GM12878 (cell line): Measurements from ENCODE around the gene ATG4A. TPM values are rescaled to one million over a fixed set of nuclear protein-coding genes. Genes with fewer than 3 reads are reported as not detected.
A peak's percentile ranks its signal among the peaks of the same experiment; 100 is the strongest.

Experiments
- ATAC-seq: fragments of 200-7000 bp; cut with Tn5 transposase; 3 replicates; pipeline ENCODE4 v1.9.1; 2020; ENCODE audit warnings: mild to moderate bottlenecking, moderate library complexity
- BruUV-seq: library from RNA; stranded (reverse); fragments of 400-500 nt; replicated peaks from 2 replicates; lab custom pipeline; 2021; lab: Mats Ljungman, UMichigan
- CTCF ChIA-PET: fragments of 300-600 bp; sonication (Branson Sonifier 250); formaldehyde crosslinking; extraction: SDS; loops from one replicate; lab custom pipeline; 2021; ENCODE audit warnings: inconsistent platforms; lab: Yijun Ruan, JAX
- POLR2A ChIA-PET: fragments of 350-600 bp; formaldehyde crosslinking; extraction: SDS; loops from one replicate; lab custom pipeline; 2021; ENCODE audit warnings: inconsistent platforms; lab: Charles Lee
- RAD21 ChIA-PET: fragments of 300-600 bp; sonication (Branson Sonifier 250); formaldehyde crosslinking; loops from one replicate; lab custom pipeline; 2023; ENCODE audit warnings: antibody characterized with exemption; ENCODE audit not compliant: unreplicated experiment; lab: Charles Lee
- SMC1A ChIA-PET: fragments of 300-600 bp; sonication (Branson Sonifier 250); formaldehyde crosslinking; loops from one replicate; lab custom pipeline; 2023; ENCODE audit not compliant: unreplicated experiment, uncharacterized antibody; lab: Charles Lee
- DNase-seq: peaks from one replicate; pipeline ENCODE4 v3.0.0-alpha.2; 2011; ENCODE audit warnings: low read depth, low spot score
- FAIRE-seq: peaks from 3 replicates; lab custom pipeline; 2011; peaks lifted over from hg19 to GRCh38; lab: Jason Lieb, UNC
- H2AFZ ChIP-seq: 2 replicates; pipeline ENCODE4 v1.6.0; 2011; ENCODE audit warnings: low read depth, low read length, control low read depth; ENCODE audit not compliant: control insufficient read depth
- H3K27ac ChIP-seq: 2 replicates; pipeline ENCODE4 v1.5.1; 2011; ENCODE audit warnings: control low read depth; ENCODE audit not compliant: control insufficient read depth, insufficient read depth
- H3K27me3 ChIP-seq, 2 experiments: replicated peaks in 1 of 2; 2 replicates each; pipeline versions ENCODE4 v1.6.0 to v1.6.1; 2011; ENCODE audit warnings: low read length in 1 of 2; ENCODE audit not compliant: control insufficient read depth in 2 of 2, insufficient read depth in 2 of 2
- H3K36me3 ChIP-seq, 2 experiments: 2 replicates each; pipeline ENCODE4 v1.5.1; 2011; ENCODE audit warnings: low read length in 1 of 2; ENCODE audit not compliant: control insufficient read depth in 2 of 2, insufficient read depth in 2 of 2
- H3K4me1 ChIP-seq: 2 replicates; pipeline ENCODE4 v1.6.1; 2011; ENCODE audit warnings: mild to moderate bottlenecking, low read length, moderate library complexity, mixed read lengths; ENCODE audit not compliant: control insufficient read depth, insufficient read depth
- H3K4me2 ChIP-seq: 2 replicates; pipeline ENCODE4 v1.6.0; 2011; ENCODE audit warnings: control low read depth; ENCODE audit not compliant: control insufficient read depth, insufficient read depth
- H3K4me3 ChIP-seq: fragments of 200-600 bp; sonication (generic); 2 replicates; pipeline ENCODE4 v1.5.1; 2016
- H3K79me2 ChIP-seq: 2 replicates; pipeline ENCODE4 v1.6.0; 2011; ENCODE audit warnings: low read length; ENCODE audit not compliant: control insufficient read depth, insufficient read depth
- H3K9ac ChIP-seq: 2 replicates; pipeline ENCODE4 v1.8.0; 2011; ENCODE audit warnings: low read length, control low read depth, mixed read lengths; ENCODE audit not compliant: control insufficient read depth, insufficient read depth
- H3K9me3 ChIP-seq: replicated peaks from 3 replicates; pipeline ENCODE4 v1.5.1; 2011; ENCODE audit warnings: mild to moderate bottlenecking, low read length; ENCODE audit not compliant: control insufficient read depth, insufficient read depth
- H4K20me1 ChIP-seq: 2 replicates; pipeline ENCODE4 v1.6.0; 2011; ENCODE audit not compliant: control insufficient read depth, insufficient read depth
- BCL11A ChIP-seq: IDR thresholded peaks from 2 replicates; pipeline ENCODE4 v1.6.1; 2011; ENCODE audit warnings: low read depth, low read length
- CHD4 ChIP-seq: fragments of 200-600 bp; sonication (generic); IDR thresholded peaks from 2 replicates; pipeline ENCODE4 v1.6.1; 2016; ENCODE audit warnings: mild to moderate bottlenecking
- GABPA ChIP-seq: IDR thresholded peaks from 2 replicates; pipeline ENCODE4 v1.6.1; 2014; ENCODE audit warnings: antibody characterized with exemption, low read depth, mild to moderate bottlenecking, inconsistent platforms
- HCFC1 ChIP-seq: fragments of 150-350 bp; IDR thresholded peaks from 2 replicates; pipeline ENCODE4 v1.6.1; 2014; ENCODE audit warnings: low read length
- IKZF2 ChIP-seq, 2 experiments: fragments of 450-650 bp; IDR thresholded peaks; 2 replicates each; pipeline ENCODE4 v1.6.1; 2017; ENCODE audit warnings: mild to moderate bottlenecking in 2 of 2, moderate library complexity in 2 of 2
- JUNB ChIP-seq: IDR thresholded peaks from 2 replicates; pipeline ENCODE4 v1.6.1; 2016; ENCODE audit warnings: antibody characterized with exemption, mild to moderate bottlenecking
- NFIC ChIP-seq: IDR thresholded peaks from 2 replicates; pipeline ENCODE4 v1.6.1; 2012; ENCODE audit warnings: low read depth, mild to moderate bottlenecking, inconsistent platforms, low read length, moderate library complexity
- RUNX3 ChIP-seq: IDR thresholded peaks from 2 replicates; pipeline ENCODE4 v1.6.1; 2012; ENCODE audit warnings: low read length, inconsistent platforms
- STAT1 ChIP-seq: fragments of 450-650 bp; conservative IDR thresholded peaks from 2 replicates; pipeline ENCODE4 v1.6.1; 2014; ENCODE audit warnings: antibody characterized with exemption, mild to moderate bottlenecking
- TAF1 ChIP-seq: IDR thresholded peaks from 2 replicates; pipeline ENCODE4 v1.6.1; 2011; ENCODE audit warnings: mild to moderate bottlenecking, low read depth, low read length, borderline replicate concordance
- ZBED1 ChIP-seq: IDR thresholded peaks from 2 replicates; pipeline ENCODE4 v1.6.1; 2016; ENCODE audit warnings: borderline replicate concordance
- ZNF207 ChIP-seq: fragments of 450-650 bp; IDR thresholded peaks from 2 replicates; pipeline ENCODE4 v1.6.1; 2014; ENCODE audit warnings: antibody characterized with exemption, mild to moderate bottlenecking, borderline replicate concordance
- WGBS: methylation state at CpG from one replicate; pipeline ENCODE4 v1.1.6; 2016; ENCODE audit warnings: low lambda C conversion rate; ENCODE audit not compliant: insufficient replicate concordance, insufficient coverage; ENCODE audit errors: missing lambda C conversion rate; 5-methylcytosine and 5-hydroxymethylcytosine counted together
- in situ Hi-C: fragments of 300-500 bp; cut with MboI; formaldehyde crosslinking; loops from 9 replicates; pipeline ENCODE4 v1.14.3; 2018; ENCODE audit warnings: mixed read lengths
- intact Hi-C: fragments of 100-400 bp; cut with micrococcal nuclease; formaldehyde crosslinking; loops from one replicate; pipeline ENCODE4 v1.14.2; 2022; ENCODE audit not compliant: unreplicated experiment
- polyA plus RNA-seq, 11 experiments: library from polyadenylated mRNA; depleted of rRNA in 4 of 11; unstranded in 6 of 11; stranded (reverse) in 5 of 11; fragments of >200 nt; fragmentation: Nextera tagmentation in 4 of 11; fragmentation: Illumina TruSeq in 1 of 11; extraction: Ambion mirVana in 4 of 11; extraction: Trizol in 1 of 11; gene quantifications; 1 replicate in 1 of 11; 2 replicates in 10 of 11; pipeline versions ENCODE4 v1.2.1 to v1.2.3, GENCODE V29; 2011 to 2016; ENCODE audit warnings: inconsistent platforms in 2 of 11, missing spikeins in 2 of 11, low read depth in 1 of 11
- total RNA-seq, 4 experiments: library from RNA; depleted of rRNA in 3 of 4; stranded (reverse); fragments of >200 nt in 3 of 4; fragmentation: Illumina TruSeq in 1 of 4; extraction: Trizol in 1 of 4; gene quantifications; 2 replicates each; pipeline versions ENCODE4 v1.2.1 to v1.2.3, GENCODE V29; 2013 to 2021
- TF ChIP-seq, protein P1 (sequence below): IDR thresholded peaks from 2 replicates; pipeline ENCODE4 v1.6.1; 2011; ENCODE audit warnings: low read depth, mild to moderate bottlenecking, low read length, moderate library complexity, borderline replicate concordance; ENCODE audit errors: extremely low read depth
- TF ChIP-seq, protein P2 (sequence below): fragments of 450-650 bp; IDR thresholded peaks from 2 replicates; pipeline ENCODE4 v1.6.1; 2017; ENCODE audit warnings: antibody characterized with exemption, mild to moderate bottlenecking, moderate library complexity
- TF ChIP-seq, protein P3 (sequence below), 3 experiments: IDR thresholded peaks in 2 of 3; conservative IDR thresholded peaks in 1 of 3; 2 replicates each; pipeline ENCODE4 v1.5.1; 2011; ENCODE audit warnings: low read depth in 3 of 3, low read length in 3 of 3, mild to moderate bottlenecking in 3 of 3, control low read depth in 2 of 3, moderate library complexity in 2 of 3, inconsistent platforms in 1 of 3, mixed read lengths in 1 of 3; ENCODE audit not compliant: control insufficient read depth in 2 of 3, insufficient read depth in 1 of 3; ENCODE audit errors: extremely low read depth in 1 of 3

Gene ATG4A
- total and polyA plus RNA-seq, 10 of the 15 experiments (the other 5 are each of a cell fraction or from before 2014, with no cell fraction given) = 9.1 to 22.0 (median 15.5) TPM

DNA sequence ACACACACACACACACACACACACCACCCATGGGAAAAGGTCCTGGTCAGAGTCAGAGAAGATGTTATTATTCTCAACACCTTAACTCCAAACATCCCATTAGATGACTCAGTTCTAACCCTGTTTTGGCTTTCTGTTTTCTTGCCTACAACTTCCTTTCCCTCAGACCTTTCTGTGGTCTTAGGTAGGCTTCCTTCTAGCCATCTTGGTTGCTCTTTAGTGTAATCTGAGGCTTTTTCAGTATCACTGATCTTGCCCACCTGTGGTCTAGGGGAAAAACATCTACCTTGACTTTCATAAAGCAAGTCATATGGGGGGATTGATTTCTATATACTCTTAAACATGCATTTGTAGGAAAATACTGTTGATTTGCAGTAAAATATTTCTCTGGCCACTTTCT is 56.9 kb downstream of the ATG4A start:
- POLR2A ChIA-PET = no interaction called here
- no peaks in the 10 kb centered on the region for H3K9me3 ChIP-seq
- H3K27ac ChIP-seq = no peak overlapping the region
- H2AFZ ChIP-seq = no peak overlapping the region
- no peak overlapping the region for H3K9ac ChIP-seq
- no peaks in the 10 kb centered on the region for H3K79me2 ChIP-seq
- CTCF ChIA-PET = no interaction called here
- no peak for TF ChIP-seq CHD4
- TF ChIP-seq JUNB = peak; percentile 26; the same call in 1 of the 2 replicates
- peak; percentile 67 for TF ChIP-seq RUNX3
- no peak for TF ChIP-seq STAT1
- TF ChIP-seq IKZF2 (IDR thresholded peaks at IDR 0.05) = peak in 1 of 2 experiments; percentile 31; a peak in 1 of 4 replicates
- TF ChIP-seq NFIC = peak; percentile 41; the same call in 1 of the 2 replicates
- H4K20me1 ChIP-seq = no peaks in the 10 kb centered on the region; the same call in 1 of the 2 replicates
- ATAC-seq (peak; percentile 45; the same call in 2 of the 3 replicates), FAIRE-seq (no peak), DNase-seq (peak; percentile 4)
- in situ Hi-C loops (no loop called here), intact Hi-C loops (no loop called here)
- SMC1A ChIA-PET = interaction anchor here (0.6 kb wide), 1 partner anchor 84 kb away, joined by 4 read pairs; no protein-coding TSS in a partner anchor
- no TSS peak for BruUV-seq
- H3K4me3 ChIP-seq = no peak overlapping the region
- H3K4me2 ChIP-seq = no peak overlapping the region
- RAD21 ChIA-PET = no interaction called here
- H3K4me1 ChIP-seq = no peaks in the 10 kb centered on the region
- H3K36me3 ChIP-seq = no peaks in the 10 kb centered on the region
- H3K27me3 ChIP-seq = no peaks in the 10 kb centered on the region

DNA sequence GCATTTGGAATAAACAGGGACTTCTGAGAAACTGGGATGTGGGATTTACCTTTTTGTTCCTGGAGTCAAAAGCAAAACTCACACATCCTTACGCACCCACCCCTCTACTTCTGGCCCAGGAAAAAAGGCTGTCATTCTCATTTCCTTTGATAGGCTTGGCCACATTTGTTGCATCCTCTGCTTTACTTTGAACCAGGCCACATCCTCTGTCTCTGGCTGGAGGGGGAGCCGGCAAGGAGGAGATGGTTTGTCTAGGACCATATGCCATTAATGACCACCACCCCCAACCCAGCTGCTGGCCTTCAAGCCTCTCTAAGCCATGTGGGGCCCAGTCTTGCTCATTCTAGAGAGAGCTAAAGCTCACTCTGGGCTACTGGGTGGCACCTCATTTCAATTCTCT is 64.5 kb downstream of the ATG4A start:
- H3K79me2 ChIP-seq = no peaks in the 10 kb centered on the region
- no peak overlapping the region for H2AFZ ChIP-seq
- no TSS peak for BruUV-seq
- H3K9ac ChIP-seq = no peak overlapping the region
- no peaks in the 10 kb centered on the region for H3K27me3 ChIP-seq
- FAIRE-seq (no peak), ATAC-seq (no peak), DNase-seq (no peak)
- H3K27ac ChIP-seq = no peak overlapping the region
- ChIA-PET CTCF (no interaction called here), POLR2A (no interaction called here), RAD21 (no interaction called here), SMC1A (no interaction called here)
- in situ Hi-C loops (no loop called here), intact Hi-C loops (no loop called here)
- WGBS = 83% methylated on average over 2 of the region's 2 CpGs
- H3K36me3 ChIP-seq = no peaks in the 10 kb centered on the region
- H3K4me1 ChIP-seq = no peaks in the 10 kb centered on the region
- no peaks in the 10 kb centered on the region for H3K9me3 ChIP-seq
- H3K4me3 ChIP-seq = no peak overlapping the region
- H4K20me1 ChIP-seq = no peaks in the 10 kb centered on the region
- no peak overlapping the region for H3K4me2 ChIP-seq
- TF ChIP-seq, protein P1, sequence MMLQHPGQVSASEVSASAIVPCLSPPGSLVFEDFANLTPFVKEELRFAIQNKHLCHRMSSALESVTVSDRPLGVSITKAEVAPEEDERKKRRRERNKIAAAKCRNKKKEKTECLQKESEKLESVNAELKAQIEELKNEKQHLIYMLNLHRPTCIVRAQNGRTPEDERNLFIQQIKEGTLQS = no peak
- TF ChIP-seq TAF1 = no peak
- no peak for TF ChIP-seq HCFC1
- TF ChIP-seq ZNF207 = no peak
- TF ChIP-seq, protein P2, sequence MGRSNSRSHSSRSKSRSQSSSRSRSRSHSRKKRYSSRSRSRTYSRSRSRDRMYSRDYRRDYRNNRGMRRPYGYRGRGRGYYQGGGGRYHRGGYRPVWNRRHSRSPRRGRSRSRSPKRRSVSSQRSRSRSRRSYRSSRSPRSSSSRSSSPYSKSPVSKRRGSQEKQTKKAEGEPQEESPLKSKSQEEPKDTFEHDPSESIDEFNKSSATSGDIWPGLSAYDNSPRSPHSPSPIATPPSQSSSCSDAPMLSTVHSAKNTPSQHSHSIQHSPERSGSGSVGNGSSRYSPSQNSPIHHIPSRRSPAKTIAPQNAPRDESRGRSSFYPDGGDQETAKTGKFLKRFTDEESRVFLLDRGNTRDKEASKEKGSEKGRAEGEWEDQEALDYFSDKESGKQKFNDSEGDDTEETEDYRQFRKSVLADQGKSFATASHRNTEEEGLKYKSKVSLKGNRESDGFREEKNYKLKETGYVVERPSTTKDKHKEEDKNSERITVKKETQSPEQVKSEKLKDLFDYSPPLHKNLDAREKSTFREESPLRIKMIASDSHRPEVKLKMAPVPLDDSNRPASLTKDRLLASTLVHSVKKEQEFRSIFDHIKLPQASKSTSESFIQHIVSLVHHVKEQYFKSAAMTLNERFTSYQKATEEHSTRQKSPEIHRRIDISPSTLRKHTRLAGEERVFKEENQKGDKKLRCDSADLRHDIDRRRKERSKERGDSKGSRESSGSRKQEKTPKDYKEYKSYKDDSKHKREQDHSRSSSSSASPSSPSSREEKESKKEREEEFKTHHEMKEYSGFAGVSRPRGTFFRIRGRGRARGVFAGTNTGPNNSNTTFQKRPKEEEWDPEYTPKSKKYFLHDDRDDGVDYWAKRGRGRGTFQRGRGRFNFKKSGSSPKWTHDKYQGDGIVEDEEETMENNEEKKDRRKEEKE = no peak
- TF ChIP-seq, protein P3, sequence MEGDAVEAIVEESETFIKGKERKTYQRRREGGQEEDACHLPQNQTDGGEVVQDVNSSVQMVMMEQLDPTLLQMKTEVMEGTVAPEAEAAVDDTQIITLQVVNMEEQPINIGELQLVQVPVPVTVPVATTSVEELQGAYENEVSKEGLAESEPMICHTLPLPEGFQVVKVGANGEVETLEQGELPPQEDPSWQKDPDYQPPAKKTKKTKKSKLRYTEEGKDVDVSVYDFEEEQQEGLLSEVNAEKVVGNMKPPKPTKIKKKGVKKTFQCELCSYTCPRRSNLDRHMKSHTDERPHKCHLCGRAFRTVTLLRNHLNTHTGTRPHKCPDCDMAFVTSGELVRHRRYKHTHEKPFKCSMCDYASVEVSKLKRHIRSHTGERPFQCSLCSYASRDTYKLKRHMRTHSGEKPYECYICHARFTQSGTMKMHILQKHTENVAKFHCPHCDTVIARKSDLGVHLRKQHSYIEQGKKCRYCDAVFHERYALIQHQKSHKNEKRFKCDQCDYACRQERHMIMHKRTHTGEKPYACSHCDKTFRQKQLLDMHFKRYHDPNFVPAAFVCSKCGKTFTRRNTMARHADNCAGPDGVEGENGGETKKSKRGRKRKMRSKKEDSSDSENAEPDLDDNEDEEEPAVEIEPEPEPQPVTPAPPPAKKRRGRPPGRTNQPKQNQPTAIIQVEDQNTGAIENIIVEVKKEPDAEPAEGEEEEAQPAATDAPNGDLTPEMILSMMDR (IDR thresholded peaks at IDR 0.05 in 2 of 3, conservative IDR thresholded peaks at IDR 0.05 in 1 of 3; ENCODE audit: control insufficient read depth in 2 of 3, extremely low read depth in 1 of 3, insufficient read depth in 1 of 3, low read depth in 3 of 3, low read length in 3 of 3) = no peak
- no peak for TF ChIP-seq ZBED1
- TF ChIP-seq GABPA = no peak
- no peak for TF ChIP-seq BCL11A
